ENCODE measurements around the gene SNRK.

Gene SNRK

GRCh38 chr3:43289841-43290470 is 3.6 kb downstream of the SNRK start:
- H3K4me3 ChIP-seq (replicated peaks; ENCODE audit: low read depth, low read length): no peak overlapping the region
- DNase-seq (ENCODE audit: extremely low read depth, insufficient read length): no peak
- H3K36me3 ChIP-seq (ENCODE audit: control insufficient read depth, insufficient read depth, low read length): no peaks in the 10 kb centered on the region
- TF ChIP-seq CTCF (IDR thresholded peaks at IDR 0.05; ENCODE audit: insufficient read depth, low read length, poor library complexity, severe bottlenecking): no peak
- no peaks in the 10 kb centered on the region for H3K27me3 ChIP-seq (replicated peaks; ENCODE audit: control insufficient read depth, insufficient read depth, low read length)

GRCh38 chr3:43290956-43291355 is 4.6 kb downstream of the SNRK start:
- no peak for TF ChIP-seq CTCF (IDR thresholded peaks at IDR 0.05; ENCODE audit: insufficient read depth, low read length, poor library complexity, severe bottlenecking)
- no peak for DNase-seq (ENCODE audit: extremely low read depth, insufficient read length)
- H3K4me3 ChIP-seq (replicated peaks; ENCODE audit: low read depth, low read length): no peak overlapping the region

DNA sequence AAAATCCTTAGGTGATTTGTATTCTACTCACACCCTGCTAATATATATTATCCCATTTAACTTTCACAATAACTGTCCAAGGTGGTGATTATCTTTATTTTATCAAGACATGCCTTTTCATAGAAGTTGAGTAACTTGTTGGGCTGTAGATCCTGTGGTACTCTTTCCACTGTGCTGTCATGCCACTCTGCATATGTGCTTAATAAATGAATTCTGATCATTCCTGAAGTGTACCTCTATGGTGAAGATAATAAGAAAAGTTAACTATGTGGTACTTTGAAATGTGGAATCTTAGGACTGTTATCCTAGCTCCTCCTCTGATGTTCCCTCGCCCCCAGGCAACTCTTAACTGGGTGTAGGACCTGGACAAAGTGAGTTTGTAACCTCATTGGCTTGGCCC is 5.2 kb downstream of the SNRK start:
- no peak for TF ChIP-seq CTCF (IDR thresholded peaks at IDR 0.05; ENCODE audit: insufficient read depth, low read length, poor library complexity, severe bottlenecking)
- H3K27me3 ChIP-seq (replicated peaks; ENCODE audit: control insufficient read depth, insufficient read depth, low read length): no peaks in the 10 kb centered on the region
- no peak for DNase-seq (ENCODE audit: extremely low read depth, insufficient read length)
- no peak overlapping the region for H3K4me3 ChIP-seq (replicated peaks; ENCODE audit: low read depth, low read length)
- H3K36me3 ChIP-seq (ENCODE audit: control insufficient read depth, insufficient read depth, low read length): no peaks in the 10 kb centered on the region

More at GRCh38 chr3:43290956-43291355, 4.6 kb downstream of the SNRK start:
- Histone ChIP-seq H3K36me3 (ENCODE audit: control insufficient read depth, insufficient read depth, low read length) (no peaks in the 10 kb centered on the region), H3K27me3 (replicated peaks; ENCODE audit: control insufficient read depth, insufficient read depth, low read length) (no peaks in the 10 kb centered on the region)

DNA sequence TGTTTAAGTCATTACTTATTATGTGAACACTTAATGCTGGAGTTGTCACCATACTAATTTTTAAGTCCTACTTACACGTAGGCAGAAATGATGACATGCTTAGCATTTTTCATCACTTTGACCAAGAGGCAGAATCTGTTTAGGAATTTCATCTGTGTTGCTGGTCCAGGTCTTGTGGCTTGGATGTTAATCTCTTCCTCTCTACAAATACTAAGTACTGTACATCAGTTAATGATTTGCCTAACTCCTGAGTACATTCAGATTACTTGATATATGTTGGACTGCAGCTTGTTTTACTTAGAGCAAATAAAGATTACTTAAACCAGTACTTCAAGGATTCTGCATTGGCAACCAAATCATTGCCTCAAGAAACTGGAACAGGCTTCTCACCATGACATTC is 8.6 kb downstream of the SNRK start:
- TF ChIP-seq CTCF (IDR thresholded peaks at IDR 0.05; ENCODE audit: insufficient read depth, low read length, poor library complexity, severe bottlenecking): no peak
- no peak for DNase-seq (ENCODE audit: extremely low read depth, insufficient read length)
- no peaks in the 10 kb centered on the region for H3K27me3 ChIP-seq (replicated peaks; ENCODE audit: control insufficient read depth, insufficient read depth, low read length)

DNA sequence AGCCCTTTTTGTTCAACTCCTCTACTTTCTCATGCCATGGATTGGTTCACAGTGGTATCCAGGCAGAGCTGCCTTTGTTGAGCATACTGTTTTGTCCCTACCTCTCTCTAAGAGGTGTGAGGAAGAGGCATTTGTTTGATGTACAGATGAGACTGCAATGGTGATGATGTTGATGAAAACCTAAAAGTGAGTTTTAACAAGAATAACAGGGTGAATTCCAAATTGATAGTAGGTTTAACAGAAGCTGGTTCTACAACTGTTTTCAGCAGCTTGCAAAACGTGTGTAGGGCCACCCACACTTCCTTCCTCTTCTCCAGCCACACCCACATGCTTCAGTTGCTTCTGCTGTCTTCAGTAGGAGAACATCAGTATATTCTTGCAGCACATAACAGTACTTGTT is 10.2 kb downstream of the SNRK start:
- DNase-seq (ENCODE audit: extremely low read depth, insufficient read length): peak; percentile 19
- Histone ChIP-seq H3K4me3 (replicated peaks; ENCODE audit: low read depth, low read length) (no peak overlapping the region), H3K27me3 (replicated peaks; ENCODE audit: control insufficient read depth, insufficient read depth, low read length) (no peaks in the 10 kb centered on the region), H3K36me3 (ENCODE audit: control insufficient read depth, insufficient read depth, low read length) (no peaks in the 10 kb centered on the region)
- TF ChIP-seq CTCF (IDR thresholded peaks at IDR 0.05; ENCODE audit: insufficient read depth, low read length, poor library complexity, severe bottlenecking): no peak

More for the DNA sequence above, 8.6 kb downstream of the SNRK start:
- Histone ChIP-seq H3K36me3 (ENCODE audit: control insufficient read depth, insufficient read depth, low read length) (no peaks in the 10 kb centered on the region), H3K4me3 (replicated peaks; ENCODE audit: low read depth, low read length) (no peak overlapping the region)

DNA sequence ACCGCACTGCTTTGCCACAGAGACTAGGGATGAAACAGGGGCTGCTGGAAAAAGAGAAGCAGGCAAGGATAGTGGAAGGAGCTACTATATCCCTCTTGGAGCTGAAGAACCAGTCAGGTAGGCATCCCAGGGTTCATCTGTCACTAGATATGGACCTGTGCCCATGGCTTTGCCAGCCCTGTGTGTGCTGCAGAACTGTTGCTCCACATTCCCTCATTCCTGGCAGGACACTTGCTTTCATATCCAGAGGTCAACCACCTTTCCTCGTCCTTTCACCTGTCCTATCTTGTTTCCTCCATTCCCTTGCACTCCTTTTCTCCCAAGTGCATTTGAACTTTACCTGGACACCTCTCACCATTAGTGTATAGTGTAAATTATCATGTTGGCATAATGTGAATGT is 12.0 kb downstream of the SNRK start:
- no peak for TF ChIP-seq CTCF (IDR thresholded peaks at IDR 0.05; ENCODE audit: insufficient read depth, low read length, poor library complexity, severe bottlenecking)
- Histone ChIP-seq H3K4me3 (replicated peaks; ENCODE audit: low read depth, low read length) (no peak overlapping the region), H3K27me3 (replicated peaks; ENCODE audit: control insufficient read depth, insufficient read depth, low read length) (no peaks in the 10 kb centered on the region), H3K36me3 (ENCODE audit: control insufficient read depth, insufficient read depth, low read length) (no peaks in the 10 kb centered on the region)
- no peak for DNase-seq (ENCODE audit: extremely low read depth, insufficient read length)

Measured in GM06990 (cell line).